GM12891 (cell line): ENCODE measurements around the gene MSH2.

Source experiments
- PAX5 ChIP-seq: IDR thresholded peaks from 2 replicates; pipeline ENCODE4 v1.6.1; 2011; ENCODE audit warnings: low read length, moderate library complexity, mild to moderate bottlenecking; ENCODE audit not compliant: insufficient read depth, severe bottlenecking
- POLR2A ChIP-seq: IDR thresholded peaks from 2 replicates; pipeline ENCODE4 v1.6.1; 2011; ENCODE audit warnings: low read depth, low read length, control low read depth
- POLR2AphosphoS5 ChIP-seq: IDR thresholded peaks from 2 replicates; pipeline ENCODE4 v1.6.1; 2011; ENCODE audit warnings: low read depth, low read length, control low read depth
- SPI1 ChIP-seq: IDR thresholded peaks from 2 replicates; pipeline ENCODE4 v1.6.1; 2011; ENCODE audit warnings: low read depth, low read length, control low read depth
- TAF1 ChIP-seq: IDR thresholded peaks from 2 replicates; pipeline ENCODE4 v1.6.1; 2011; ENCODE audit warnings: low read depth, low read length, control low read depth

GRCh38 chr2:47519604-47520301 lies 116.8 kb downstream of the MSH2 start:
- no peak for TF ChIP-seq POLR2AphosphoS5
- TF ChIP-seq TAF1 = no peak
- no peak for TF ChIP-seq POLR2A
- no peak for TF ChIP-seq SPI1
- TF ChIP-seq PAX5 = no peak
